GM12873 (cell line): ENCODE measurements around the gene DCAF11.

ENCODE experiments used
- CTCF ChIP-seq: IDR thresholded peaks from 2 replicates; pipeline ENCODE4 v1.5.1; 2012; ENCODE audit warnings: low read depth, mild to moderate bottlenecking, moderate library complexity, low read length, control low read depth; ENCODE audit not compliant: insufficient read depth; ENCODE audit errors: missing control alignments

The DCAF11 gene

GRCh38 chr14:24087004-24087403 lies 27.6 kb upstream of the DCAF11 start:
- no peak for TF ChIP-seq CTCF

- no peak for TF ChIP-seq CTCF
Measured at GRCh38 chr14:24088095-24088494, 26.5 kb upstream of the DCAF11 start.

DNA sequence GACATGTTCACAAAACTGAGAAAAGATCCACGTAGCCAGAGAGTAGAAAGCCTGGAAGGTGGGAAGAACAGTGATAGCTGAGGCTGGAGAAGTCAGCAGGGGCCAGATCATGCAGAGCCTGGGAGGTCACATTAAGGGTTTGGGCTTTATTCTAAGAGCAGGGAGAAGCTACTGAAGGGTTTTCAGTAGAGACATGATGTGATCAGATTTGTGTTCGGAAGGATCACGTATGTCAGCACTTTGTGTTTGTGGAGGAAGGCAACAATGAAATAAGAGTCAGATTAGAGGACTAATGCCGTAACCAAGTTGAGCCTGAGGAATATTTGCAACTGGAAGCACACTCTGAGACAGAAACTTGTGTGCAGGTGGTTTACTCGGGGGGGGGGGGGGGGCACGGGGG lies 24.7 kb upstream of the DCAF11 start:
- TF ChIP-seq CTCF: no peak

DNA sequence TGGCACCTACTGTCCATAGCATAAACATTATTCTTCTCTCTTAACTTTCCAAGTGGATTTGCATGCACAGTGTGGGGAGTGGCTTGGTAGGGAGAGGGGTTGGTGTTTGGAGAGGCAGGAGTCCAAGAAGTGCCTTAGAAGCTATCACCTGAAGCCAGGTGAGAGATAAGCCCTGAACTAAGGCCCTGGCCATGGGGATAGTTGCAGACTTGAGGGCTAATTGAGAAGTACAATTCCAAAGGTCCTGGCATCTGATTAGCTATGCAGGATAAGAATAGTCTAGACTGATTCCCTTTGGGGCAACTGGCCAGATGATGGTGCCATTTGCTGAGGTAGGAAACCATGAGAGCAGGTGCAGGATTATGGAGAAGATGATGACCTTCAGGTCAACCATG lies 22.5 kb upstream of the DCAF11 start:
- TF ChIP-seq CTCF: no peak

DNA sequence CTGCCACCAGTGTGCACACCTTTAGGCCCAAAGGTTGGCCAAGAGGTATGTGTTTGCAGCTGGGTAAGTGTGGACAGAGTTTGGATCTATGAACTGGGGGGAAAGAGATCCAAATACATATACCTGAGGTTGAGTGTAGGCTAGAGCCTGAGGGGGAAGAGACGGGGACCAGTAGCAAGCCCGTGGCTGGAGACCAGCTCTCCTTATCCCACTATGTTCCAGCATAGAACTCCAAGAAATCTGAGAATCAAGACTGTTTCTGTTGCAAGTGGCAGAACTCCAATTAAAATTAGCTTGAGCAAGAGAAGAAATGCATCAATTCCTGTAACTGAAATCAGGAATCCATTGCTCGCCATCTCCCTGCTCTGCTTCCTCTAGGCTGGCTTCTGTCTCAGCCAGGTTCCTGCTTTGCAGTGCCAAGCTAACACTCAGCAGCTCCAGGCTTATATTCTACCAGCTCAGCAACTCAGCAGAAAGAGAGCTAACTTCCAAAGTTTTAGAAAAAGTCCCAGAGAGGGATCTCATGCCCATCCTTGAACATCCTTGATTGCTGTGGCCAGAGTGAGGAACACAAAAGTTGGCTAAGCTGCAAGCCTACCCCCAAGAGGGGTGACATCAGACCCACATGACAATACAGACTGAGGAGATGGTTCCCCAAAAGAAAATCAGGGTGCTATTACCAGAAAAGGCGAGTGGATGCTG lies 21.9 kb upstream of the DCAF11 start:
- TF ChIP-seq CTCF: no peak

DNA sequence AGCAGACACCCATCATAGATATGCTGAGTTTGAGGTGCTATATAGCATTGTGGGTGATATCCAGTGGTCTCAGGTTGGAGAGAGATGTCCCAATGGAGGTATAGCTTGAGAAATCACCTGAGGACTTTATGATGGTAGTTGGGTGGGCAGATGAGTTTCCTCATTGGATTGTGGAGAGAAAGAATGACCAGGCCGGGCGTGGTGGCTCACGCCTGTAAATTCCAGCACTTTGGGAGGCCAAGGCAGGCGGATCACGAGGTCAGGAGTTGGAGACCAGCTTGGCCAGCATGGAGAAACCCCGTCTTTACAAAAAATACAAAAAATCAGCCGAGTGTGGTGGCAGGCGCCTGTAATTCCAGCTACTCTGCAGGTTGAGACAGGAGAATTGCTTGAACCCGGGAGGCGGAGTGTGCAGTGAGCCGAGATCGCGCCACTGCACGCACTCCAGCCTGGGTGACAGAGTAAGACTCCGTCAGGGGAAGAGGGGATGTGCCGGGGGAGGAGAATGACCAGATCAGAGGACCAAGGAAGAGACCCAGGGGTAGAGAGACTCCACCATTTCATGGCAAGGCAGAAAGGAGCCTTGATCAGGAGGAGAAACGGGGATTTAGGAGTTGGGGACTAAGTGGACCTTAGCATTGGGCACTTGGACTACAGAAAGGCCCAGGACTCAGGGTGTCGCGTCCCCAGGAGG lies 21.2 kb upstream of the DCAF11 start:
- no peak for TF ChIP-seq CTCF

DNA sequence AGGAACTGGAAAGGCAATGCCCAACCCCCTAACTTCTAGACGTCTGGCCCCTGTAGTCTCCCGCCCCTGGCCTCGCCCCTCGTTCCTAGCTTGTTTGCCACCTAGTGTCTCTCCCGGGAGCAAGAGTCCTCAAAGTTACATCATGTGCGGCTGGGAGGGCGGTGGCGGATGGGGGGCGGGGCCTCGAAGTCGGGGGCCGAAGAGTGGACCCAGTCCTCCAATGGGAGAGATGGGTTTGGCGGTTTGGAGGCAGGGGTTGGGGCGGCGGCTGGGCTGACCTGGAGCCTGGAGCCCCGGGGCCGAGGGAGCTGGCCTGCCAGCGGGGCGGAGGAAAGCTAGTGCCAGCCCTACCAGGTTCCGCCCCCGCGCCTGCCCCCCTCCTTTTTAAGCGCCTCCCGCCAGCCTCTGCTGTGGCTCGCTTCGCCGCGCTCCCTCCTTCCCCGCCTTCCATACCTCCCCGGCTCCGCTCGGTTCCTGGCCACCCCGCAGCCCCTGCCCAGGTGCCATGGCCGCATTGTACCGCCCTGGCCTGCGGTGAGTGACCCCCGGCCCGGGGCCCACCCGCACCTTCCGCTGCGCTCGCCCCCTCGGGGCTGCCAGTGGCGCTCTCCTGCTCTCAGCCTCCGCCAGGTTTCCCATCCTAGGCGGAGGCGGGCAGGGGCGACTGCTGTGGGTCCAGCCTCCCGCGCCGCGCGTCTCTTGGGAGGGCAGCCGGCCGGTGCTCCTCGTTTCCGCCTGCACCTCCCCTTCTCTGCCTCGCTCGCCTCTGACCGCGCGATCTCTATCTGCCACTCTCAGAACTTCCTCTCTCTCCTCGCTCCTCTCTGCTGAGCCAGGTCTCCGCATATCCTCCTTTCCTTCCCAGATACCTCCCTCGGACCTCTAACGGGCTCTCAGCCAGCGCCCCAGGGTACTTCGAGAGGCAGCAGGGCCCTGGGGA lies 20.4 kb upstream of the DCAF11 start, which contains the start of gene PCK2:
PCK2 (plus strand) TSS at position 411 of the 940 bp plus-strand sequence; CDS start at position 506, 95 bp downstream.
- no peak for TF ChIP-seq CTCF
